CD4-positive, alpha-beta T cell treated with Interleukin-17A for 4 hours (primary cell): ENCODE measurements around the gene IL17D.

ENCODE experiments used
- DNase-seq: peaks from one replicate; pipeline ENCODE4 v3.0.0-alpha.2; 2020; ENCODE audit warnings: mixed read lengths

IL17D gene

DNA sequence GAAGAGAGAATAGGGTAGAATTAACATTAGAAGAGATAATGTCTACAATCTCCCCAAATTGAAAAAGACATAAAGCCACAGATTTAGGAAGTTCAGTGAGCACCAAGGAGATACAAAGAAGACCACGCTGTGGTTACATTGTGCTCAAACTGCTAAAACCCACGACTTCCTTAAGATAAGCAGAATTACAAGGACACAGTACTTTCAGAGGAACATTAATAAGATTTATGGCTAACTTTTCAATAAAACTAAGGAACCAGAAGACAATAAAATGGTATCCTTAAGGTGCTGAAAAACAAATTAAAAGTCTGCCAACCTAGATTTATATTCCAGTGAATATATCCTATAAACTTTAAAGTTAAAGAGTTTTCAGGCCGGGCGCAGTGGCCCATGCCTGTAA lies 7.4 kb upstream of the IL17D start:
- DNase-seq: no peak

DNA sequence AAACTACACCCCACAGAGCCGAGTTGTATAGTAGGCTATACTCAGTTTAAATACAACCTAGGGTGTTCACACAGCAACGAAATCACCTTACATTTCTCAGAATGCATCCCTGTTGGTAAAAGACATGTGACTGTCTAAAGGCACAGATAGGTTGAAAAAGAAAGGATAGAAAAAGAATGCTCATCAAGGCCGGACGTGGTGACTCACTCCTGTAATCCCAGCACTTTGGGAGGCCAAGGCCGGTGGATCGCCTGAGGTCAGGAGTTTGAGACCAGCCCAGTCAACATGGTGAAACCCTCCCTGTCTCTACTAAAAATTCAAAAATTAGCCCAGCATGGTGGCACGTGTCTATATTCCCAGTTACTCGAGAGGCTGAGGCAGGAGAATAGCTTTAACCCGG lies 3.8 kb upstream of the IL17D start:
- no peak for DNase-seq

DNA sequence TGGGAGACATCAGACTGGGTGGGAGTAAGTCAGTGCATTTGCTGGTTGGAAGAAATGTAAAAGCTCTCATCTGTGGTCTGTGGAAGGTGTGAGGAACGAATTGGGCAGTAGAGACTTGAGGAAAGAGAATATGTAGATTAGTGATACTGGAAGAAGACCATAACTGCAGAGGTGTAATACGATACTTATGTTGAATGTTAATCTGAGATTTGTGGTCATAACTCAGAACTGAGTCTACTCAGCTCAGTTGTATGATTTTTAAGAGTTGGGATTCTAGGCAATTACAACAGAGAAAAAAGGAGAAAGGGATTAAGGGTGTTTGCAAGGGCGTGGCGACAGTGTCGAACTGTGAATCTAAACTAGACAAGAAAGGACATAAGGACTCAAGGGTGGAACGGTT lies 3.2 kb upstream of the IL17D start:
- DNase-seq: no peak

DNA sequence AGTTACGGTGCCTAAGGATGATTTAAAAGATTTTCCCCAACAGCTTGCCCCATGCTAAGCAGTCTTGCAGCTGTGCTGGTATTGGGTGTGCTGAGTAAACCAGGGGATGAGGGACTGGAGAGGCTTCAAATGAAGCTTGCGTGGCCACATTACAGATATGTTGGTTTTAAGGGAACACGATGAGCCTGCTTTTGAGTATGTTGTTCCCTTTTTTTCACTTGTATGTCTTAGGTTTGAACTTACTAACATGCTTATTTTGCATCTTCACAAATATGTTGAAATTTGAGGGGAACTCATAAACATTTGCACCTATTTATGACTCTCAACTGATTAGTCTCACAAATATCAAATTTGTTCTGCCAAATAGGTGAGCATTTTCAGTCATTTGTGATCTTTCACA lies 2.0 kb upstream of the IL17D start:
- no peak for DNase-seq

DNA sequence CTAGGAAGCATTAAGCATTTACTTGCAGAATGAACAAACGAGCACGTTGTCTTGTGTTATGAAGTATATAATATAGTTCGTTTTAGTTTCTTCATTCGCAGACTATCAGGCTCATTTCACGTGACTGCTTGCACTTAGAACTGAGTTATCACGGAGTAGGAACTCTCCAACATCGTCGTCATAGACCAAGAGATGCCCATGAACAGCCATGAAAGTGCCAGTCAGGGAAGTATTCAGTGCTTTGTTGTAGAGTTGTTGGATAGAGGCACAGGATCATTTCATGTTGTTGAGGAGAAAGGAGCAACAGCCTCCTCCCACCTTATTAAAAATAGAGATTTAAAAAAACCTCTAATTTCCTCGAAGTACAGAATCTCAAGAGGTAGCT lies 977 bp upstream of the IL17D start:
- no peak for DNase-seq

DNA sequence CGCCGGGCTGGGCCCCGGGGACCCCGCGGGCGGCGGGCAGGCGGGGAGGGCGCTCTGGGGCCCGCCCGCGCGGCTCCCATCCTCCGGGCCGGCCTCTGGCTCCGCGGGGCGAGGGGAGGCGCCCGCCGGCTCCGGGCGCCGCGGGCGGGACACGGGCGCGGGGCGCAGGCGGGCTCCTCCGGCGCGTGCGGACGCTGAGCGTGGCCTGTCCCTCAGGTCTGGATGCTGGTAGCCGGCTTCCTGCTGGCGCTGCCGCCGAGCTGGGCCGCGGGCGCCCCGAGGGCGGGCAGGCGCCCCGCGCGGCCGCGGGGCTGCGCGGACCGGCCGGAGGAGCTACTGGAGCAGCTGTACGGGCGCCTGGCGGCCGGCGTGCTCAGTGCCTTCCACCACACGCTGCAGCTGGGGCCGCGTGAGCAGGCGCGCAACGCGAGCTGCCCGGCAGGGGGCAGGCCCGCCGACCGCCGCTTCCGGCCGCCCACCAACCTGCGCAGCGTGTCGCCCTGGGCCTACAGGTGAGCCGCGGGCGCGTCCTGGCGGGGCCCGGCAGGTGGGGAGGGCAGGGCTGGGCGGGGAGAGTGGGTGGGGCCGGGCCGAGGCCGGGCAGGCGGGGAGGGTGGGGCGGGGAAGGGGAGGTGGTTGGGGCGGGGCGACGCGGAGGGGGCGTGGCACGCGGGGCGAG lies 420 bp downstream of the IL17D start:
- DNase-seq: peak; percentile 81

DNA sequence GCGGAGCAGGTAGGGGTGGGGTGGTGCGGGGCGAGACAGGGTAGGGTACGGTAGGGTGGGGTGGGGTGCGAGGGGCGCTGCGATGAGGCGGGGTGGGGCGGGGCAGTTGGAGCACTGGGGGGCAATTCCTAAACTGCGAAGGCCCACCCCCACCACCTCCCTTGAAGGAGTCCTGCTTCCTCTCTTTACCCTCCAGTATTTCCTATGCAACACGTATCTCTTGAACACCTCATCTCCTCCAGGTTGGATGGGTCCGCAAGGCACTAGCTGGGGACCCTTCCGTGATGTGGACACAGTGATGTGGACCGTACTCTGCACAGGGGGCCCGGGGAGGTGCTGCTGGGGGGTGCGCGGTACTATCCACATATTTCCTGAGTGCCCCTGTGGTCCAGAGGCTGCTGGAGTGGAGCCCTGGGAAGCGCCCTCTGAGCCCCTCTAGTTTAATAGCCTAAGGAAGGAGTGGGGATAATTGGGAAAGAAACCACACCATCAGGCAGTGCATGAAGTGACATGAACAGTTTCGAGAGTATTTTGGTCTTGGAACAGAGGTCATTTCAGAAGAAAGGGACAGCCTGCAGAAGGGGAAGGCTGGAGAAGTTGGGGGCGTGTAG lies 1.1 kb downstream of the IL17D start:
- DNase-seq: no peak

DNA sequence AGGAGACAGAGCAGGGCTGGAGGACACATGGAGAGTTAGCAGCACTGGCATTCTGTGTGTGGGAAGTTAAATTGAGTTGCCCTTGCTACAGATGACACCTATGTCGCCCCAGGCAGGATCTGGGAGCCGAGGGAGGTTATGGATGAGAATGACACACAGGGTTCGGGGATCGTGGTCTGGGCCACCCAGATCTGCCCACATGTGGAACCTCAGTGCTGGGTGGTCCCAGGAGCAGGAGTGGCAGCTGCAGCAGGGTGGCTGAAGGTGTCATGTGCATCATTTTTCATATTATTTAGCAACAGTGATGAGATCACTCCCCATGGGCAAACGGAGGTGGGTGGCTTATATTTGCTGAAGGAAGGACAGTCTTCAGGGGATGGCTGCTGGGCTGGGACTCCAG lies 3.2 kb downstream of the IL17D start:
- no peak for DNase-seq

DNA sequence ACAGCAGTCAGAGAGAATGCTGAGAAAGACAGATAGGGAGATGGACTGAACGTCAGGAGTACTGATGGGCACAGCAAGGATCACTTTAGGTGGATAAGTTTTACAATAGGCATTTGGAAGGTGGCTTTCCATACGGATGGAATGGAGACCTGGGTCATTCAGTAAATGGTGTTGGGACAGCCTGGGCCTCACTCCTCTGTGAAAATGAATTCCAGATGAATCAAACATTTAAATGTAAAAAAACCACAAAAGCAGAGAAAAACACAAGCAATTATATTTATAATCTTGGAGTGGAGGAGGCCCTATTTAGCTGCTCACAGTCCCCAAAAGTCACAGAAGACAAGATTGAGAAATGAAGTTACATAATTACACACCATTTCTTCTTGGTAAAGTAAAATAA lies 4.7 kb downstream of the IL17D start:
- no peak for DNase-seq

DNA sequence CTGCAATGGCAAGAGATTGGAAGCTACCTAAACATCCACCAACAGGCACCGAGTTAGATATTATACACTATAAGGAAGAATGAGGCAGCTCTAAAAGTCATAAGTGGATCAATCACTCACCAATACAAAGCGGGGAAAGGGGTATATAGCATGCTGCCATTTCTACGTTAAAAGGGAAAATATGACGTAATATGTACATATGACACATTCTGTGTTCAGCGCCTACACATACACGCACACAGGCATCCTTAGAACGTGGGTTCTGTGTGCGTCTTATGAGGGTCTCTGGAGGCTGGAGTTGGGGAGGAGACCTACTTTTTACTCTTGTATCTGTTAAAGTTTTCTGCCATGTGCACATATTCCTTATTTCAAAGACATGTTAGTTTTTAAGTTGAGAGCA lies 5.9 kb downstream of the IL17D start:
- no peak for DNase-seq

DNA sequence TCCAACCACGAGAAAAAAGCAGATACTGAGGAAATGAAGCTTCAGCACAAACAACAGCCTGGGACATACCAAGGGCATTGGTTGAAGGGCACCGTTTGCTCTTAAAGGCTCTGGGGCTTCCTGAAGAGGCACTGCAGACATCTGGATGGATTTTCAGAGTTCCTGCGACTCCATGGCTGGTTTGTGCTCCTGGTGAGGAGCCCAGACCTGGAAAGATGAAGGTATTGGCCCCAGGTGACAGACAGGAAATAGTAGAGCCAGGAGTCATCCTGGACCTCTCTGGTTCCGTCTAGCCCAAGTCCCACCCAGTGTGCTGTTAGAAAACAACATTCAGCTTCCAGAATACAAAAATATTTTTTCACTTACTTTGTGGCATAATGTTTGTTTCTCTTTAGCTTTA lies 6.3 kb downstream of the IL17D start:
- no peak for DNase-seq

DNA sequence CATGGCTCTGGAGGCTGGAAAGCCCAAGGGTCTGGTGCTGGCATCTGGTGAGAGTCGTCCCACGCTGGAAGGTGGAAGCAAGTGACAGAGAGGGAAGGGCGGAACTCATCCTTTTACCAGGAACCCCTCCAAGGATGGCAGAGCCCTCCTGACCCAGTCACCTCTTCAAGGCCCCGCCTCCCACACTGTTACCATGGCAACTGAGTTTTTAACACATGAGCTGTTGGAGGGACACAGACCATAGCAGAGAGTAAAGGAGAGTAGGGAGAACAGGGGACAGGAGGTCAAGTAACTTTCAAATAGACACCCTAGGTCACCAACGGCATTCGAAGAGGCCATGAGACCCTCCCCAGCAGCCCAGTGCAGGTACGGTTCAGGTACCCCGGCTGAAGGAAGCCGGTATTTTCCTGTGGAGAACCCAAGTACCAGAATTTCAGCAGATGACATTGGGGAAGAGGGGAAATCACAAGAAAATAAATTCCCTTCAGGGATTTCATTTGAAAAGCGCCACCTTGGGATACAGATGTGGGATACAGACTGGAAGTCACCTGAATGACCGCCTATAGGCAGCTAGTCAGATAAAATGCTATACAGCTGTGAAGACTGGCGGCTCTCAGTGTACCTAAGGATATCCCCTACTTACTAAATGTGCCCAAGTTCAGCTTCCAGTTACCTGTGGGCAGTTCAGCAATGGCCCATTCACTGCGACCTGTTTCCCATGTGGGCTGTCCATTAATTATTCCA lies 8.0 kb downstream of the IL17D start:
- no peak for DNase-seq

DNA sequence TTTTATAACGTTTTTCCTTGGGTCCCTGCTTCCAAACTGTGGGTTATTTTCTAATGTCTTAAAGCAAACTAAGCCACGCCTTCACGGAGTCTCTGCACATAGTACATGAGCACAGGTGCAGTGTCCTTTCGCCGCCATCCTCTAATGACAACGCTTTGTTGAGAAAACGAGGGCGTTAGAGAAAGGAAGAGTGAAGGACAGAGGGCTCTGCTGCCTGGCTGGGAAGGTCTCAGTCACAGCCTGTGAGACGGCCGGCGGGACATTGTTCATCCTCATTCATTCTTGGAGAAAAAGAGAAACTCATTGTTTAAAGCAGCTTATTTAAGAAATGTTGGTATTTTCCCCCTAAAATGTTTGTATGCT lies 9.5 kb downstream of the IL17D start:
- DNase-seq: no peak

DNA sequence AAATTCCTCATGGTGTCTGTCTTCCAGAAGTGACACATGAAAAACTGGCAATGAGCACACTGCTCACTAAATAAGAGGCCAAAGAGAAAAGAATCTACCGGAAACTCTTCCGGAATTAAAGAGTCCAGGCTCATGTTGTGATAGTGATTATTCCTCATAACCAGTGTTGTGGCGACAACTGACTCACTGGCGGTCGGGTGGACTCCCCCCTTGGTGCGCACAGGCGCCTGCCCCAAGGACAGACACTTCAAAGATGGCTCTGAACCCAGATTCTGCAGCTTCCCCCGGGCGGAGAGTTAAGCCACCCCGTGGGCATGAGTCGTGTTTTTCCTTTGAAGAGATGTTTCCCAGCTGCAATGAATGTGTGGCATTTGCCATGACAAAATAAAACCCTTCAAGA lies 10.3 kb downstream of the IL17D start:
- no peak for DNase-seq

DNA sequence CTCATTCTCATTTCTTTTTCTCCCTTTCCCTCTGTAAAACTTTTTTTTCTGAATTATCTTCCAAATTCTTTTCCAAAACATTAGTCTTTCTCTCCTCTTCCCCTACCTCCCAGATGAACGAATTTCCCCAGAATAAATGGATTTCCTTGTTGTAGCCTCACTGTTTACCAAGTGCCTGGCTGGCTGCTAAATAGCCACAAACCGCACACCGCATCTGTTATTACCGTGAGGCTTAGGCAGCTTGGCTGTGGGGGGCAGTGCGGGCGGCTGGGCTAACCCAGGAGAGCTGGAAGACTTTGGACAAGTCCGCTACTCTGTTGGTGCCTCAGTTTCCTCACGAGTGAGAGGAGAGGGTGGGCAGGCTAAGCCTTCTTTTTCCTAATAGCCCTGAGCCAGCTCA lies 10.7 kb downstream of the IL17D start:
- DNase-seq: no peak

DNA sequence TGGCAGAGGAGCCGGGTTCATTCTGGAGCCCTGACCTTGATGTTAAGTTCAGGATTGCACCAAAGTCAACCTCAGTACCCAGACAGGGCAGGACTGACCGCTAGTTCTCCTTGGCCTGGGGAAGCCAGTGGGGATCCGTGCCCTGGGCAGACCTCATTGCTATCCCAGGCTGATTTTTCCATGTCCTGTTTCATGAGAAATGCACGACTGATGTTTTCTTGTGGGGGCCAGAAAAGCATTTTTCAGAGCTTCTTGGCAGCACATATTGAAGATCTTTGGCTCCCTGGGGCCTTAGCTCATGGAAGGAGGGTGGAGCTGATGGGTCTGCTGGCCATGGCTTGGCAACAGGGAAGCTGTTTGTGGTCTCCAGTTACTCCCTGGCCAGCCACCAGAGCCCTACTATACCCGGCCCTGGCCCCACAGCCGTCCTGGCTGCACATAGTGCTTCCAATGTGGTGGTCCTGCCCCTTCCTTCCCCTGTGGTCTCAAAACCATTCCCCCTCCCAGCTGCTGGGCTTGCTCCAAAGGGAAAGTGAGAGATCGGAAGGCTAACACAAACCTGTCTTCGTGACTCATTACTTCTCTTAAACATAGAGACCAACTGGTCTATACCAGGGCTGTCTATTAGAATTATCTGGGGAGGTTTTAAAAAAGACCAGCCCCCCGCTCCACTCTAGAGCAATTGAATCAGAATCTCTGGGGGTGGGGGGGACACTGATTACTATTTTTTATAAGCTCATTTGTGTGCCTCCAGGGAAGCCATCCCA lies 11.2 kb downstream of the IL17D start:
- DNase-seq: no peak

DNA sequence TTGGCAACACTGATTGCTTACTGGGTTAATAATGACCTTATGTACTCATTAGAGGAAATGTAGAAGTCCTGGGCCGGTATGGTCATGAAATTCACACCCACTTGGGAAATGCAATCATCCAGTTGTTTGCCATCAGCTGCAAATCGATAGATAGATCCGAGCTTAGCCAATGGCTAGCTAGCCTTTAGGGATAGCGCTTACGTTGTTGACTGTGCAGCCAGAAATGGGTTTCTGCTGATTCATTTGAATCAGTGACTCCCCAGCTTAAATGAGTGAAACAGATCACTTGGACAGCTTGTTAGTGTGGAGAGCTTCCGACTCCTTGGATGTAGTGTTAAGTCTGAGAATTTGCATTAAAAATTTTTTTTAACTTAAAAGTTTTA lies 11.8 kb downstream of the IL17D start:
- DNase-seq: no peak

DNA sequence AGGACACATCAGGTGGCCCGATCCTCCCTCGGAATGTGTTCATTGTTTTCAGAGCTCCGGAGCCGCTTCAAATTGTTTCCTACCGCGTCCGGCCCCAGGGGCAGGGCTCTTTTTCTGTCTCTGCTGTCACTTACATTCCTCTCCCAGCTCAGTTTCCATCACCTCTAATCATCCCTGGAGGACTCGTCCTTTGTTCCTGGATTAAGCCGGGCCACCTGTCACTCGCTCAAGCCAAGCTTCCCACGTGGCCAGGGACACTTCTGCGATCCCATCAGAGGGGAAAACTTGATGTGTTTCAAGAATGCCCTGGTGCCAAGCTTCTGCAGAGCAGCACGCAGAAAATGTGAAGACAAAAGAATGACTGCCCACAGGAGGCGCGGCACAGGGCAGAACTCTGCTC lies 13.5 kb downstream of the IL17D start:
- no peak for DNase-seq

DNA sequence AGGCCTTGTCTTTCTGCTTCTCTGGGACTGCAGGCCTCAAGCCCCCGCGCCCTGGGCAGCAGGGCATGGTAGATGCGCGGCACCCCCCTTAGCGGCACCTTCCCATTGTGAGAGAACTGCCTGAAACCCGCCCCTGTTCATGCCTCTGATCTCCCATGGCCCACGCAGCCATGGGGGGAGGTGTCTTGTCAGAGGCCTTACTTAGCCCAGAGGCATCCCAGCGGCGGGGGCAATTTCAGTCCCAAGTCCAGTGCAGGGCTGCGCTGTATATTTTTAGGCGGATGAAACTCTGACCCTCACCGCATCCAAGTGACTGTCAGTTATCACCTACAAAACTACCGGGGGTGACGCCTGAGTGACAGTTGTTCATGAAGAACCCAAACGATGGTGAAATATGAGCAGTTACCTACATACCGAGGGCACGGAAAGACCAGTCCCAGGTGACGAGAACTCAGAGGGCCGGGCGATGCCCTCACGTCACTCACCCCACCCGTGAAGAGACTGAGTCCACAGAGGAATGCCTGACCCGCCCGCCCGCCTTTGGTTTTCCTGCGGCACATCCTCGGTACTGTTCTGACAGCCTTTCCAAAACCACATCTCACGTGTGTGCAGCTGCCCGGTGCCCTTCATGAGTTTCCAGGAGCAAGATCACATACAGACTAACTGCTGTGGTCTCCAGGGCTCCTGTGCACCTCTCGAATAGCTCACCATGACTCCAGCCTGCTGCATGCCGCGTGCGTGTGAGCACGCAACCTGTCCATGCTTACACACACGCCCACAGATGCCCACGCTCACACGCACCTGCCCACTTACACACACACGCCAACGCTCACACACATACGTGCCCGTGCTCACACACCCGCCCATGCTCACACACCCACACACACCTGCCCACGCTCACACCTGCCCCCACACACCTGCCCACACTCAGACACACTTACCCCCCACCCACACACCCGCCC lies 14.4 kb downstream of the IL17D start:
- no peak for DNase-seq

DNA sequence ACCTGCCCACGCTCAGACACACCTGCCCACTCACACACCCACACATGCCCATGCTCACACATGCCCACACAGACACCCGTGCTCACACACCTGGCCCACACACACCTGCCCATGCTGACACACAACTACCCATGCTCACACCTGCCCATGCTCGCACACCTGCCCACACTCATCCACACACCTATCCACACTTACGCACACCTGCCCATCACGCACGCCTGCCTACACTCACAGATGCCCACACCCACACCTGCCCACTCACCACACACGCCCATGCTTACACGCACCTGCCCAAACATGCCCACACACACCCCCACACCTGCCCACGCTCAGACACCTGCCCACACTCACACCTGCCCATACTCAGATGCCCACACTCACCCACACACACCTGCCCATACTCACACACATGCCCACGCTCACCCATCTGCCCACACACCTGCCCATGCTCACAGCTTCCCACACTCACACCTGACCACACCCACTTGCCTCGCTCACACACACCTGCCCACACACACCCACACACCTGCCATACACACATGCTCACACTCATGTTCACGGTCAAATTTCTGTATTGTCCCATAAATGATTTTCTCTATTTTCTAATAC lies 15.6 kb downstream of the IL17D start:
- DNase-seq: no peak

DNA sequence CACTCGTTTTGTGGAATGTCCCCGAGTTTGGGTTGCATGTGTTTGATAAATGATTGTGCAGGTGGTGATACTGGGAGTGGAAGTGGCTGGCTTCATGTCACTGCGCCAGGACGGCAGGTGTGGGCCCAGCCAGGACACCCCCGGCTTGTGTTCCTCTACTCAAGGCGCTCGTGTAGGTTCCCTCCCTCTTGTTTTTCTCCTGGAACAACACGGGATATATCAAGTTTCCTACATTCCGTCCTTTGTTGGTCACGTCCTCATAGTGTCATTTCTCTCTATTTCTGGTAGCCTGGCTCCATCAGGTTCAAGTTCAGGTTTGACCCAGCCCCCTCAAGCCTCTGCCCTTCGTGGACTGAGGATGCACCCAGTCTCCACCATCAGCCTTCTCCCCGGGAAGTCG lies 16.3 kb downstream of the IL17D start:
- no peak for DNase-seq

DNA sequence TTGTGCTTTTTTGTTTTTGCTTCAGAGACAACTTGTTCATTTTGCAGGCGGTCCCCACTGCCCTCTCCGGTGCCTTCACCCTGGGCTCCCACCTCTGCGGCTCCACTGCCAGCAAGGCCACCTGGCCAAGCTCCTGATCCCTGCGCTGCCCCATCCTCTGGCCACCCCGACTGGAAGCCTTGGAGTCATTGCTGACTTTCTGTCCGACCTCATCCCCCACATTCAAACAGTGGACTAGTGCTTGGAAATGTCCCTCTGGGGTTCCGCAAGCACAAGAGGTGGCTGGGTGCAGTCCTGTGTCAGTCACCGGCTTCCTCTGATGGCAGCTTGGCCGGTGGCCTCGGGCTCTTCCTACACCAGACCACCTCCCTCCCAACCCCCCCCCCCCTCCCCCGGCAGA lies 17.0 kb downstream of the IL17D start:
- DNase-seq: no peak
